NCI-H748 treated with DMSO at 0.1 percent for 48 hours (cell line): ENCODE data around the gene PCDH15.

Experiments used
- DNase-seq: peaks from one replicate; lab custom pipeline; 2025; lab: John Stamatoyannopoulos, UW

Gene PCDH15

GRCh38 chr10:54125098-54125747 is 675.8 kb downstream of the PCDH15 start:
- no peak for DNase-seq

- DNase-seq, result no peak
These were observed 676.7 kb downstream of the PCDH15 start for GRCh38 chr10:54124209-54124885.

- no peak for DNase-seq
These were observed 680.2 kb downstream of the PCDH15 start for GRCh38 chr10:54120806-54121205.

GRCh38 chr10:54108961-54109360 is 692.1 kb downstream of the PCDH15 start:
- DNase-seq, result no peak

GRCh38 chr10:54096892-54097291 is 704.1 kb downstream of the PCDH15 start:
- DNase-seq, result no peak

- no peak for DNase-seq
These were observed 706.7 kb downstream of the PCDH15 start for GRCh38 chr10:54094321-54094720.

- DNase-seq, result no peak
These were observed 709.8 kb downstream of the PCDH15 start for GRCh38 chr10:54091237-54091636.

GRCh38 chr10:54081950-54082349 is 719.1 kb downstream of the PCDH15 start:
- no peak for DNase-seq

GRCh38 chr10:54067361-54067760 is 733.7 kb downstream of the PCDH15 start:
- DNase-seq, result no peak

GRCh38 chr10:54066646-54067045 is 734.4 kb downstream of the PCDH15 start:
- DNase-seq, result no peak

GRCh38 chr10:54065106-54065505 is 735.9 kb downstream of the PCDH15 start:
- no peak for DNase-seq

- DNase-seq, result no peak
These were observed 736.8 kb downstream of the PCDH15 start for GRCh38 chr10:54064215-54064614.

GRCh38 chr10:54063514-54063913 is 737.5 kb downstream of the PCDH15 start:
- no peak for DNase-seq

- no peak for DNase-seq
These were observed 740.5 kb downstream of the PCDH15 start for GRCh38 chr10:54060572-54060971.

GRCh38 chr10:54057357-54057756 is 743.7 kb downstream of the PCDH15 start:
- DNase-seq, result no peak

GRCh38 chr10:54026340-54026739 is 774.7 kb downstream of the PCDH15 start:
- DNase-seq, result no peak

GRCh38 chr10:54011117-54011516 is 789.9 kb downstream of the PCDH15 start:
- no peak for DNase-seq

GRCh38 chr10:54010337-54010933 is 790.6 kb downstream of the PCDH15 start:
- no peak for DNase-seq

GRCh38 chr10:54009672-54010071 is 791.4 kb downstream of the PCDH15 start:
- no peak for DNase-seq

- DNase-seq, result no peak
These were observed 799.0 kb downstream of the PCDH15 start for GRCh38 chr10:54002077-54002476.

GRCh38 chr10:53997953-53998352 is 803.1 kb downstream of the PCDH15 start:
- DNase-seq, result peak; percentile 14

GRCh38 chr10:53990799-53991238 is 810.2 kb downstream of the PCDH15 start:
- no peak for DNase-seq

GRCh38 chr10:53983431-53983830 is 817.6 kb downstream of the PCDH15 start:
- no peak for DNase-seq
